PC-9 (cell line): ENCODE results near the gene DHX16.

Experiments used
- EZH2 ChIP-seq: fragments of 200-600 bp; sonication (generic); IDR thresholded peaks from 2 replicates; pipeline ENCODE4 v1.8.0; 2017; ENCODE audit warnings: antibody characterized with exemption, low read depth
- TF ChIP-seq, protein P1 (sequence below): fragments of 200-600 bp; sonication (generic); conservative IDR thresholded peaks from 2 replicates; pipeline ENCODE4 v1.6.1; 2017; ENCODE audit warnings: mixed run types, antibody characterized with exemption, mild to moderate bottlenecking, moderate library complexity

GRCh38 chr6:30654798-30655742 is 17.7 kb downstream of the DHX16 start:
- TF ChIP-seq, protein P1, sequence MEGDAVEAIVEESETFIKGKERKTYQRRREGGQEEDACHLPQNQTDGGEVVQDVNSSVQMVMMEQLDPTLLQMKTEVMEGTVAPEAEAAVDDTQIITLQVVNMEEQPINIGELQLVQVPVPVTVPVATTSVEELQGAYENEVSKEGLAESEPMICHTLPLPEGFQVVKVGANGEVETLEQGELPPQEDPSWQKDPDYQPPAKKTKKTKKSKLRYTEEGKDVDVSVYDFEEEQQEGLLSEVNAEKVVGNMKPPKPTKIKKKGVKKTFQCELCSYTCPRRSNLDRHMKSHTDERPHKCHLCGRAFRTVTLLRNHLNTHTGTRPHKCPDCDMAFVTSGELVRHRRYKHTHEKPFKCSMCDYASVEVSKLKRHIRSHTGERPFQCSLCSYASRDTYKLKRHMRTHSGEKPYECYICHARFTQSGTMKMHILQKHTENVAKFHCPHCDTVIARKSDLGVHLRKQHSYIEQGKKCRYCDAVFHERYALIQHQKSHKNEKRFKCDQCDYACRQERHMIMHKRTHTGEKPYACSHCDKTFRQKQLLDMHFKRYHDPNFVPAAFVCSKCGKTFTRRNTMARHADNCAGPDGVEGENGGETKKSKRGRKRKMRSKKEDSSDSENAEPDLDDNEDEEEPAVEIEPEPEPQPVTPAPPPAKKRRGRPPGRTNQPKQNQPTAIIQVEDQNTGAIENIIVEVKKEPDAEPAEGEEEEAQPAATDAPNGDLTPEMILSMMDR, result no peak
- TF ChIP-seq EZH2, result no peak
